LNCAP (cell line): ENCODE results near the gene GALNT9.

Experiments used
- TF ChIP-seq, protein P1 (sequence below): fragments of 450-650 bp; IDR thresholded peaks from 2 replicates; pipeline ENCODE4 v1.5.1; 2017; ENCODE audit warnings: mild to moderate bottlenecking

Gene GALNT9

GRCh38 chr12:132176385-132176919, 152.9 kb downstream of the GALNT9 start:
- TF ChIP-seq, protein P1, sequence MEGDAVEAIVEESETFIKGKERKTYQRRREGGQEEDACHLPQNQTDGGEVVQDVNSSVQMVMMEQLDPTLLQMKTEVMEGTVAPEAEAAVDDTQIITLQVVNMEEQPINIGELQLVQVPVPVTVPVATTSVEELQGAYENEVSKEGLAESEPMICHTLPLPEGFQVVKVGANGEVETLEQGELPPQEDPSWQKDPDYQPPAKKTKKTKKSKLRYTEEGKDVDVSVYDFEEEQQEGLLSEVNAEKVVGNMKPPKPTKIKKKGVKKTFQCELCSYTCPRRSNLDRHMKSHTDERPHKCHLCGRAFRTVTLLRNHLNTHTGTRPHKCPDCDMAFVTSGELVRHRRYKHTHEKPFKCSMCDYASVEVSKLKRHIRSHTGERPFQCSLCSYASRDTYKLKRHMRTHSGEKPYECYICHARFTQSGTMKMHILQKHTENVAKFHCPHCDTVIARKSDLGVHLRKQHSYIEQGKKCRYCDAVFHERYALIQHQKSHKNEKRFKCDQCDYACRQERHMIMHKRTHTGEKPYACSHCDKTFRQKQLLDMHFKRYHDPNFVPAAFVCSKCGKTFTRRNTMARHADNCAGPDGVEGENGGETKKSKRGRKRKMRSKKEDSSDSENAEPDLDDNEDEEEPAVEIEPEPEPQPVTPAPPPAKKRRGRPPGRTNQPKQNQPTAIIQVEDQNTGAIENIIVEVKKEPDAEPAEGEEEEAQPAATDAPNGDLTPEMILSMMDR = no peak

GRCh38 chr12:132175496-132176384, 153.6 kb downstream of the GALNT9 start:
- TF ChIP-seq, protein P1 = no peak

DNA sequence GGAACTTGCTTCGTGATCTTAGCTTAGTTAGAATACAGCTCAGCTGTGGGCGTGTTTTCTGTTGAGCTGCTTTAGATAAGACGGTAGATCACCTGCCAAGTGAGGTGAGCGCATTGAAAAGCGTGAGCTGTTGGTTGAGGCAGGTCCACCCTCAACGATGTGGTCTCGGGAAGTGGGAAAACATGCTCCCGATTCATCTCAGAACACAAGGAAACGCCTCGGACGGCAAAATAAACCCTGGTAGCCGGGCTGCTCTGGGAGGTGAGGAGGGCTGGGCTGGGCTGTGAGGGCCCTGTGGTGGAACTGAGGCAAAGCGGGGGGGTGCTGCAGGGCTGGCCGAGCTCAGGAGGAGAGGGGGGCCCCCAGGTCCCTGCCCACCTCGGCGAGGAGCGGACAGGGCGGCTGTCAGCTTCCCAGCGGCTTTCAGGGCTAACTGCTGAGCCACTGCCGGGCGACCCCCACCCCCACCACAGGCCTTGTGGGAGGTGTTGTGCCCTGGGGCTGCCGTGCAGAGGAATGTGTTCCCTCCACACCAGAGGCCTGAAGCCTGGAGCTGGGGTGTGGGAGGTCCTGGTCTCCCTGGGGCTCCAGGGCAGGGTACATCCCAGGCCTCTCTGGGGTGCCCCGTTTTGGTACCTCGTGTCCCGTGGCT, 154.4 kb downstream of the GALNT9 start:
- TF ChIP-seq, protein P1 = no peak

DNA sequence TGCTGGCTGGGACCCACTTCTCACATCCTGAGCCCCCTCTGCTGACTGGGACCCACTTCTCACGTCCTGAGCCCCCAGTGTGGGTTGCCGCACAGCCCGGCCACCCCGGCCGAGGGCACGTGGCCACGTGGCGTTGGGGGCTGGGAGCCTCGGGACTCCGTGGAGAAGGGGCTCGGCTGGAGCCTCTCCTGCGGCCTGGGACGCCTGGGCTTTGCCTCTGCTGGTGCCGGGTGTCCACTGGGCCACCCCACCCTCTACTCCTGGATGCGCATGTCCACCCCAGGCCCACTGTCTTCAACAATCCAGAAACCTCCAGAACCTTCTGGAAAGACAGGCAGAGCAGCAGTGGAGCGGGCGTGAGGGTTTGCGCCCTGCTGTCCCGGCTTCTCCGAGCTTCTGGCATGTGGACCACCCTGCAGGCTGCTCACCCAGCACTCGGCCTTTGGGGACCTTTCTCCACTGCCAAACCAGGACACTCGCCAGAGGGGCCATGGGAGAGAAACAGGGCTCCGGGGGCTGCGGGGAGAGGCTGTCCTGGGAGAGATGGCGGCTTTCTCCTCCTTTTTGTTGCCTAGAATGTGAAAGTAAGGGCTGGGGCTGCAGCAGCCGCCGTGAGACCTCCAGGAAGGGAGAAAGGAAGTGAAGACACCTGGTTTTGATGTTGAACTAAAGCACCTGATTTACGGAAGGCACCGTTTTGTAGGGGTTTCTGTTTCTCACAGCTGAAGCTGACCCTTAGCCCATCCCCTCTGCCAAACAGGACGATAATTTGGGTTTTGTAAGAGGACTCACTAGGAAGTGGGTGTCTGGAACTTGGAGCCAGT, 155.2 kb downstream of the GALNT9 start:
- TF ChIP-seq, protein P1 = no peak

- TF ChIP-seq, protein P1 = no peak
These were observed 156.0 kb downstream of the GALNT9 start for GRCh38 chr12:132173135-132174014.

GRCh38 chr12:132172619-132173018, 156.8 kb downstream of the GALNT9 start:
- TF ChIP-seq, protein P1 = no peak
